ENCODE results near the gene PLEKHH3.

PLEKHH3 gene

GRCh38 chr17:42704837-42705494 is 28.2 kb upstream of the PLEKHH3 start:
- TF ChIP-seq, protein P1, sequence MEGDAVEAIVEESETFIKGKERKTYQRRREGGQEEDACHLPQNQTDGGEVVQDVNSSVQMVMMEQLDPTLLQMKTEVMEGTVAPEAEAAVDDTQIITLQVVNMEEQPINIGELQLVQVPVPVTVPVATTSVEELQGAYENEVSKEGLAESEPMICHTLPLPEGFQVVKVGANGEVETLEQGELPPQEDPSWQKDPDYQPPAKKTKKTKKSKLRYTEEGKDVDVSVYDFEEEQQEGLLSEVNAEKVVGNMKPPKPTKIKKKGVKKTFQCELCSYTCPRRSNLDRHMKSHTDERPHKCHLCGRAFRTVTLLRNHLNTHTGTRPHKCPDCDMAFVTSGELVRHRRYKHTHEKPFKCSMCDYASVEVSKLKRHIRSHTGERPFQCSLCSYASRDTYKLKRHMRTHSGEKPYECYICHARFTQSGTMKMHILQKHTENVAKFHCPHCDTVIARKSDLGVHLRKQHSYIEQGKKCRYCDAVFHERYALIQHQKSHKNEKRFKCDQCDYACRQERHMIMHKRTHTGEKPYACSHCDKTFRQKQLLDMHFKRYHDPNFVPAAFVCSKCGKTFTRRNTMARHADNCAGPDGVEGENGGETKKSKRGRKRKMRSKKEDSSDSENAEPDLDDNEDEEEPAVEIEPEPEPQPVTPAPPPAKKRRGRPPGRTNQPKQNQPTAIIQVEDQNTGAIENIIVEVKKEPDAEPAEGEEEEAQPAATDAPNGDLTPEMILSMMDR (IDR thresholded peaks at IDR 0.05) = no peak

GRCh38 chr17:42704490-42704836 is 27.7 kb upstream of the PLEKHH3 start:
- TF ChIP-seq, protein P1 (IDR thresholded peaks at IDR 0.05) = no peak

- TF ChIP-seq, protein P1 (IDR thresholded peaks at IDR 0.05) = no peak
Measured at GRCh38 chr17:42702446-42702845, 25.7 kb upstream of the PLEKHH3 start.

- TF ChIP-seq, protein P1 (IDR thresholded peaks at IDR 0.05) = no peak
Measured at GRCh38 chr17:42700586-42701289, 23.9 kb upstream of the PLEKHH3 start.

DNA sequence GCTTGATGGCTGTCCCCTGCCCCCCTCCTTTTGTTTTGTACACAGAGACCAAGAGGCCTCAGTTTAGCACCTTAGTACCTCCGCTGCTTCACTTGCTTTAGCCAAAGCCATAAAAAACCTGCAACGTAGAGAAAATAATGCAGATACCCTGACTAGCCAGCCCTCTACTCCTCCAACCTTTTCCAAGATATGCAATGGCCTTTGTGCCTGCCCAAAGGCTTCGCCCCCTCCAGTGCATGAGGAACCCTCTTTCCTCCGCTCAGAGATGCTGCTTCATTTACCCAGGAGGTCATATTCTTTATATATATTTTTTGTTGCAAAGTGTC is 22.6 kb upstream of the PLEKHH3 start:
- TF ChIP-seq, protein P1 (IDR thresholded peaks at IDR 0.05) = no peak

- TF ChIP-seq, protein P1 (IDR thresholded peaks at IDR 0.05) = no peak
Measured at GRCh38 chr17:42698736-42699414, 22.1 kb upstream of the PLEKHH3 start.

DNA sequence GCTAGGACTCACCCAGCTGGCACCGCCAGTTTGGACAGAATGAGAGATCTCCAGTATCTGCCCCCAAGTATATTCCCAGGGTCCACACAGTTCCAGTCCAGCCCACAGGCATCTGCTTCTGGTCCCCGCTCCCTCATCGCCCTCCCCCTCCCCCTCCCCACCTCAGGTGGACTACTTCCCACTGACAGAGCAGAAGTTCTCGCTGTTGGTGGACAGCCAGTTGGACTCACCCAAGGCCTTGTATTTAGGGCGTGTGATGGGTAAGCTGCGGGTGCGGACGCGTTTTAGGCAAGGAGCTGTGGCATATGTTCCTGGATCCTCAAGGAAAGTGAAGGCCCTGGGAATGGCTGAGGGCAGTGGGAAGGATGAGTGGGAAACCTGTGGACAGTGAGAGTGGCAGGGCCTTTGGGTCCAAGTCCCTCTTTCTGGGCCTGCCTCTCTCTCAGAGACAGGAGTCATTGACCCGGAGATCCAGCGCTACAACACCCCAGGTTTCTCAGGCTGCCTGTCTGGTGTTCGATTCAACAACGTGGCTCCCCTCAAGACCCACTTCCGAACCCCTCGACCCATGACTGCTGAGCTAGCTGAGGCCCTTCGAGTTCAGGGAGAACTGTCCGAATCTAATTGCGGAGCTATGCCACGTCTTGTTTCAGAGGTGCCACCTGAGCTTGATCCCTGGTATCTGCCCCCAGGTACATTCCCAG is 20.5 kb upstream of the PLEKHH3 start:
- TF ChIP-seq, protein P1 (IDR thresholded peaks at IDR 0.05) = no peak

Data from LNCAP (cell line).